Urothelium cell line (cell line): ENCODE data around the gene VSTM1.
"Not testable (repeated sequence)": the region's sequence is repeated elsewhere in the genome, so short reads cannot be mapped to it uniquely, and the experiment has no call there.

Experiments used
- DNase-seq: peaks from one replicate; pipeline ENCODE4 v3.0.0; 2011; ENCODE audit warnings: low spot score, mixed read lengths
- FAIRE-seq: peaks from 2 replicates; lab custom pipeline; 2011; peaks lifted over from hg19 to GRCh38; lab: Jason Lieb, UNC

Gene VSTM1

DNA sequence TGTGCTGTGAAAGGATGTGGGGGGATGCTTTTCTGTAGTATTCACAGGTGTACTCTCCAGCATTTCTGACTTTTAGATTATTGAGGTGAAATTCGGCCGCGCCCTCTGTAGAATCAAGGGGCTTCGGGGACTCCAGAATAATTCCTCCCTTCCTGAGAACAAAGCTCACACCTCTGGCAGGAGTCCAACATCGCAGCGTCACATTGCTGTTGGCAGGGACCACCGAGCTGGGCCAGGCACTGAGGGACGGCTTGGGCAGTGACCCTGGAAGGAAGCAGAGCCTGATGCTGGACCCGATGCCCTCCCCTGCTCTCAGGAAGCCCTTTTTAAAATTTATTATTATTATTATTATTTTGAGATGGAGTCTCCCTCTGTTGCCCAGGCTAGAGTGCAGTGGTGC lies 11.2 kb upstream of the VSTM1 start:
- no peak for FAIRE-seq

DNA sequence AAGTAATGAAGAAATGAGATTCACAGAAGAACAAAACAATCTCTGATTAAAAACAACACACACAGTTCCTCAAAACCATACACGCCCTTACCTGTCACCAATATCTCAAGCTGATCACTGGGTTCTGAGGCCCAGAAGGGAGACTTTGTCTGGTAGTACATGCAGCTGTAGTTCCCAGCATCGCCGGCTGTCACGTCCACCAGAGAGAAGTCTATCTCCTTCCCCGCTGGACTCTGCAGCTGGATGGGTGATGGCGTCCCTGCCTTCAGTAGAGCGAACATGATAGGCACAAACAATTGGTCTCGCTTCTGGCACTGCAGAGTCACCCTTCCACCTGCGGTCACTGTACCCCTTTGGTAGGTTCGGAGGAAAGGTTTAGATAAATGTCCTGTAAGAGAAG lies 10.1 kb upstream of the VSTM1 start:
- no peak for DNase-seq
- FAIRE-seq = no peak

More for the DNA sequence above, 11.2 kb upstream of the VSTM1 start:
- DNase-seq = no peak

DNA sequence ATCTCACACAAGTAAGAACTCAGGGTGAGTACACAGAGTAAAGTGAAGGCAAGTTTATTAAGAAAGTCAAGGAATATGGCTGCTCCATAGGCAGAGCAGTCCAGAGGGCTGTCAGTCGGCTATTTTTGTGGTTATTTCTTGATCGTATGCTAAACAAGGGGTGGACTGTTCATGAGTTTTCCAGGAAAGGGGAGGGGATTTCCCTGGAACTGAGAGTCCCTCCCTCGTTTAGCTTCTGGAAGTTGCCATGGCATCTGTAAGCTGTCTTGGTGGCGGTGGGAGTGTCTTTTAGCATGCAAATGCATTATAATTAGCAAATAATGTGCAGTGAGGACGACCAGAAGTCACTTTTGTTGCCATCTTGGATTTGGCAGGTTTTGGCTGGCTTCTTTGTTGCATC lies 5.8 kb upstream of the VSTM1 start:
- FAIRE-seq (no peak), DNase-seq (no peak)

DNA sequence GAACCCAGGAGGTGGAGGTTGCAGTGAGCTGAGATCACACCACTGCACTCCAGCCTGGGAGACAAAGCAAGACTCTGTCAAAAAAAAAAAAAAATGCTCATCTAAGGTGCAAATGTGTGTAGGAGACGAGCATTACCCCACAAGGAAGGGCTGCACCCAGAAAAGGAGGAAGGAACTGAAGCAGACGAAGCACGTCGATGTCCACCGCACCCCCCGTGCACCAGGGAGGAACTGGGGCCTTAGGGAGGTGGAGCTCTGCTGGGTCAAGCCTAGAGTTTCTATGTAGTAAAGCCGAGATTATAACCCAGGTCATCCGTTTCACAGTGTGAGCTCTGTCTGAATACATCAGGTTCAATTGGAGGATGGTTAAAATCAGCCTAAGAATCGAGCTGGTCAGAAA lies 1.1 kb downstream of the VSTM1 start:
- DNase-seq = no peak
- no peak for FAIRE-seq

DNA sequence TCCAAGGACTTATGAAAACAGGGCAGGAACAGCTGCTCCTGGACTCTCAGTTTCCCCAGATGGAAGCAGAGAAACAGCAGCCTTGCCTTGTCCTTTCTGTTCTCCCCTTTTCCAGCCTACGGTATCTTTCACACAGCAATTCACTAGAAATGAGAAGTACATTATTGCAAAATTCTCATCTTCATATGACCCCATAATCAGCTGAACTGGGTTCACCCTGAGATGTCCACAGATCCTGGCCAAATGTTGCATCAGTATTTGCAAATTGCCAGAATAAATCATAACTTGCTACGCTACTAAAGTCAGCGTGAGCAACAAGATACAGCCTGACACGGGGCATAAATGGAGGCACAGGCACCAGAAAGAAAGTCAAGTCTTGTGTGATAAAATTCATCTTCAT lies 16.1 kb downstream of the VSTM1 start:
- DNase-seq = no peak
- FAIRE-seq = no peak

DNA sequence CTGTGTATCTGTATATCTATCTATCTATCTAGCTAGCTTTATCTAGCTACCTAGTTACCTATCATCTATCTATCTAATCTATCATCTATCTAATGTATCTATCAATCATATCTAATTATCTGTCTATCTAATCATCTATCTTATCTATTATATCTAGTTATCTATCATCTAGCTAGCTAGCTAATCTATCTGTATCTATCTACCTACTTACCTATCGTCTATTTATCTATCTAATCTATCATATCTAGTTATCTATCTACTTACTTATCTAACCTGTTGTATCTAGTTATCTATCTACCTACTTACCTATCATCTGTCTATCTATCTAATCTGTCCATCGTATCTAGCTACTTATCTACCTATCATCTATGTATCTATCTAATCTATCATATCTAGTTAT lies 17.9 kb downstream of the VSTM1 start:
- DNase-seq (no peak), FAIRE-seq (no peak)

DNA sequence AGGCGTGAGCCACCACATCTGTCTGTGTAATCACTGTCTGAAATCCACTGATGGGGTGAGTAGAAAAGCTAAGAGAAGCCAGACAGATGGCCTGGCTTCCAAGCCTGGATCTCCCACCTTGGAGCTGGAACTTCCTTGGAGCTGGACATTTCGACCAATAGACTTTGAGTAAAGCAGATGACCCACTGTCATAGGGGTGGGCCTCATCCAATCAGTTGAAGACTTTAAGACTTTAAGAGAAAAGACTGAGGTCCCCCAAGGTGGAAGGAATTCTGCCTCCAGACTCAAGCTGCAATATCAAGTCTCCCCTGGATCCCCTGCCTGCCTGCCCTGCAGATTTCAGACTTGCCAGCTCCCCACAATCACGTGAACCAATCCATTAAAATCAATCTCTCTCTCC lies 20.7 kb downstream of the VSTM1 start:
- DNase-seq (no peak), FAIRE-seq (no peak)

DNA sequence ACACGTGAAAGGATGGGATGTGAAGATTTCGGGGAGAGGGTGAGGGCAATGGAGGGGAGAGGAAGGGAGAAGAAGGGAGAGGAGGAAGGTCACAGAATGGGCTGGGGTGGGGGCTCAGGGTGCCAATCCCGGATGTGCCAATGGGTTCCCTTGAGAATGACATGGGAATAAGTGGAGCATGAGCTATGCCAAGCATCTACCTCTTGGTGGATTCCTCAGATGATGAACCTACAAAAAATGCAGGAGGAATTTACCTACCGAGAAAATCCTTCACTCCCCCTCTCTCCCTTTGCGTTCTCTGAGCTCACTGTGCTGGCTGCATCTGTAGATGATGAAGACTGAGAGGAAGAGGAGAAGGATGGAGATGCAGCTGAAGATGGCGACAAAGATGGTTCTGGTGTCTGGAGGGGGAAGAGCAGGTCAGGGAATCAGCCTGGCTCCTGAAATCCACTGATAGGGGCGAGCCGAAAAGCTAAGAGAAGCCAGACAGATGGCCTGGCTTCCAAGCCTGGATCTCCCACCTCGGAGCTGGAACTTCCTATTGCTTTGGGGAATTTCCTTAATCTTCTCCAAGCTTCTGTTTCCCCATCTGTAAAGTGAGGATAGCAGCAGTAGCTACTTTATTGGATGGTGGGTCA lies 21.6 kb downstream of the VSTM1 start:
- DNase-seq (peak; percentile 76), FAIRE-seq (peak; percentile 89)

DNA sequence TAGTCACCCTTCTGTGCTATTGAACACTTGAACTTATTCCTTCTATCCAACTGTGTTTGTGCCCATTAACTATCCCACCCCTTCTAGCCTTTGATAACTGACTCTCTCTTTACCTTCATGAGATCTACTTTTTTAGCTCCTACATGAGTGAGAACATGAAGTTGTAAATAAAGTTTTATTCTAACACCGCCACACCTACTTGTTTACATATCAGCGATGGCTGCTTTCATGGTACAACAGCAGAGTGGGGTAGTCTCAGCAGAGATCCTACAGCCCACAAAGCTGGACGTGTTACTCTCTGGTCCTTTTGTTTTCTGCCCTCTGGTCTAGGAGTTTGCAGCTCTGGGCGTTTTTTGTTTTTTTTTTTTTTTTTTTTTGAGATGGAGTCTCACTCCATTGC lies 23.7 kb downstream of the VSTM1 start:
- no peak for FAIRE-seq
- no peak for DNase-seq

DNA sequence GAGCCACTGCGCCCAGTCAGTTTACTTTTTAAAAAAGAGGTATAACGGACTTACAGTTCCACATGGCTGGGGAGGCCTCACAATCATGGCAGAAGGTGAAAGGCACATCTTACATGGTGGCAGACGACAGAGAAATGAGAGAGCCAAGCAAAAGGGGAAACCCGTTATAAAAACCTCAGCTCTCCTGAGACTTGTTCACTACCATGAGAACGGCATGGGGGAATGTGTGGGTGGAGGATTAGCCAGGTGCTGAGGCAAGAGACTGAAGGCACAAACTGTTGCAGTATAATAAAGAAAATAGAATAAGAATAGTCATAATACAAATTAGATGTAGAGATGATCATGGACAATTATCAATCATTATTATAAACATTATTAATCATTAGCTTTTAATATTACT lies 27.2 kb downstream of the VSTM1 start:
- not testable (repeated sequence) for FAIRE-seq, DNase-seq

DNA sequence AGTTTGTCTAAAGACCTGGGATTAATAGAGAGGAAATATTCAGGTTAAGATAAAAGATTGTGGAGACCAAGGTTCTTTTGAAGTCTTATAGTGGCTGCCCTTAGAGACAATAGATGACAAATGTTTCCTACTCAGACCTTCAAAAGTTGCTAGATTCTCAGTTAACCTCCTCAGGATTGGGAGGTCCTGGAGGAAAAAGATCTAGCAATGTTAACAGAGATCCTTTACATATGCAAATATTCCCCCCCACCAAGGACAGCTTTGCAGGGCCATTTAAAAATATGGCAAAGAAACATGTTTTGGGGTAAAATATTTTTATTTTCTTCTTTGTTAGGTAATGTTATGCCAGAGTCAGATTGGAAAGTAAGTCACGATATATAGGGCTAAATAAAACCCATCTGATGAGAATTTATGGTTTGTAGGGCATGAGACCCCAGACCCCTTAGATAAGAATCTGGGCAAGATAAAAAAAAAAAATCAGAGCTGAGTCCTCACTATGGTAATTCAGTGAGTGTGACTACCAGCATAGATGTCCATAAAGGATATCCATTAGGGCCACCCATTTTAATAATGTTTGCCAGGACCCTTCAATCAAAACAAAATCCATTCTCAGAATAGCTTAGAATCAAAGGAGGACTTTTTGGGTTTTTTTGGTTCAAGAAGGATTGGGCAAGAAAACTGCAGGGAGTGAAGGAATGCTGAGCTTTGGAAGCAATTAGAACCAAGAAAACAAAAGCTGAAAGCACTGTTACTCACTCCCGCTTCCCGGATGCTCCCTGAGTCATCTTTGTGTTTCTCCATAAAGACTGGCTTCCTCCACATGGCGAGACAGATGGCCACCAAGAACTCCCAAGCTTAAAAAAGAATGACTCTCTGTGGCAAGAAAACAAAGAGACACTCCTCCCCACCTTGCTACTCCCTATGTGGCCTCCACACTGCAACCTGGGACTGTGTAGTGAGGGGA lies 28.2 kb downstream of the VSTM1 start:
- FAIRE-seq (no peak), DNase-seq (peak; percentile 67)

DNA sequence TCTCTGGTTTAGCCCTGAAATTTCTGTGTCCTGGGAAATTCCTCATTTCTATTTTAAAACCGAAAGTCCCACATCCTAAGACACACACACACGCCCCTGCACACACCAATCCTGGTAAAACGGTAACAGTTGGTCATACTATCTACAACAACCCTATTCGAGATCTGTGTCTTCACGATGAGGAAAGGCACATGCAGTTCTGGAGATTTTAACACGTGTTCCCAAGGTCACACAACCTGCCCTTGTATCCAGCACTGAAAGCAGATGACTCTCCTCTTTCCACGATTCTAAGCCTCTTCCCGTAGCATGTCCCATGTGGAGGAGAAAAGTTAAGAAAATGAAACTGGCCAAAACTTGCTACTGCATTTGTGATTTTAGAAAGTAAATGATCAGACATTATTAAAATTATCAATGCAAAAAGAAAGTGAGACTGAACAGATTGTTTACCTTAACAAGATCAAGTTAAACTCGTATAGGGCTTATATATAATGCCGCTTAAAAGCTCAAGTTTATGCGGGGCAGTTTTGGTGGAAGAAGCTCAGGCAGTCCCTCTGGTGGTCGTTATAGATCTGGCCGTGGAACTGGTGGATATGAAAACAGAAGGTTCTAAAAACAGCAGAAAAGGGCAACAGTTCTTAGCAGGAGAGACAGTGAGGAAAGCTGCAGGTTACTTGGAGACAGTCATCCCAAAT lies 32.7 kb downstream of the VSTM1 start:
- FAIRE-seq = no peak
- DNase-seq = peak; percentile 27

DNA sequence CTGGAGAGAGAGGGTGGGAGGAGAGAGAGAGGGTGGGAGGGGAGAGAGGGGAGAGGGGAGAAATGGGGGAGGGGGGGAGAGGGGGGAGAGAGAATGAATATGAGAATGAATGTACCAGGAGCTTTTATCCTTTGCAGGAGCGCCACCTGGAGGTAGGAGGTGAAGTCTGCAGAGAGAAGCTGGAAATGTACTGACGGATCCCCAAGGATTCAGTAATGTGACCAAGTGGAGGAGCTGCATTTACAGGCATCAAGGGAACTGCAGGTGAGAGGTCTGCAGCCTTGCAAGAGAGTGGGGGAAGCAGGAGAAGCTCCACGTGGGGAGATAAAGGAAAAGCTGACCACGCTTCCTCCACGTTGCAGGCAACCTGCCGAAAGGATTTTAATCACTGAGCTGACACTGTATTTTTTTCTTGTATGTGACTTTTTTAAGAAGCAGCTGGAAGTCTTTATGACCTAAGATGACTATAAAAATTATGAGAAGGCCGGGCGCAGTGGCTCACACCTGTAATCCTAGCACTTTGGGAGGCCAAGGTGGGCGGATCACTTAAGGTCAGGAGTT lies 33.7 kb downstream of the VSTM1 start:
- no peak for FAIRE-seq
- DNase-seq = peak; percentile 57

DNA sequence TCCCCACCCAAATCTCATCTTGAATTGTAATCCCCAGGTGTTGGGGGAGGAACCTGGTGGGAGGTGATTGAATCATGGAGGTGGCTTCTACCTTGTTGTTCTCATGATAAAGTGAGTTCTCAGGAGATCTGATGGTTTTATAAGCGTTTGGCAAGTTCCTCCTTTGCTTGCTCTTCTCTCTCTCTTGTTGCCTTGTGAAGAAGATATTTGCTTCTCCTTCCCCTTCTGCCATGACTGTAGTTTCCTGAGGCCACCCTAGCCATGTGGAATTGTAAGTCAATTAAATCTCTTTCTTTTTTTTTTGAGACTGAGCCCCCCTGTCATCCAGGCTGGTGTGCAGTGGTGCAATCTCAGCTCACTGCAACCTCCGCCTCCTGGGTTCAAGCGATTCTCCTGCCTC lies 34.4 kb downstream of the VSTM1 start:
- FAIRE-seq (no peak), DNase-seq (no peak)

DNA sequence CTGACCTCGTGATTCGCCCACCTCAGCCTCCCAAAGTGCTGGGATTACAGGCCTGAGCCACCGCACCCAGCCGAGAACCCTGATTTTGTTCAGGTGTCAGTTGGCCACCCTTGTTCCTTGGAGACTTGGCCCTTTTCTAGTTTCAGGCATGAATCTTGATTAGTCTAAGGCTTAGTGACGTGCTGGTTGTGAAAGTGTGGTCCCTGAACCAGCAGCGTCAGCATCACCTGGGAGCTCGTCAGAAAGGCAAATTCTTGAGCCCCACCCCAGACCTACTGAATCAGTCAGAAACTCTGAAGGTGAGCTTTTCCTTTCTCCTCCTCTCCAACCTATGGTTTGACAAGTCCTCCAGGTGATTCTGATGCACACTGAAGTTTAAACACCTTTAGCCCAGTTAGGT lies 37.0 kb downstream of the VSTM1 start:
- DNase-seq (no peak), FAIRE-seq (no peak)

DNA sequence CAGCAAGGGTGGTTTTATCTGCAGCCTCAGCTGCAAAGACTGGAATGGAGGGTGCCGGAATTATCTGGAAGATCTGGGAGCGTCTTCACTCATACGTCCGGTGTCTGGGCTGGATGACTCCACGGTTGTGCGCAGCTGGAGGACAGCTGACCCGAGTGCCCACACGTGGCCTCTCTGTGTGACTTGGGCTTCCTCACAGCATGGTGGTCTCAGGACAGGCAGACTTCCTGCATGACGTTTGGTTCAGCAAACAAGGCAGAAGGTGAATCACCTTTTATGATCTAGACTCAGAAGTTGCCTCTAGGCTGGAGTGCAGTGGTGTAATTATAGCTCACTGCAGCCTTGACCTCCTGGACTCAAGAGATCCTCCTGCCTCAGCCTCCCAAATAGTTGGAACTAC lies 39.0 kb downstream of the VSTM1 start:
- FAIRE-seq (no peak), DNase-seq (no peak)

DNA sequence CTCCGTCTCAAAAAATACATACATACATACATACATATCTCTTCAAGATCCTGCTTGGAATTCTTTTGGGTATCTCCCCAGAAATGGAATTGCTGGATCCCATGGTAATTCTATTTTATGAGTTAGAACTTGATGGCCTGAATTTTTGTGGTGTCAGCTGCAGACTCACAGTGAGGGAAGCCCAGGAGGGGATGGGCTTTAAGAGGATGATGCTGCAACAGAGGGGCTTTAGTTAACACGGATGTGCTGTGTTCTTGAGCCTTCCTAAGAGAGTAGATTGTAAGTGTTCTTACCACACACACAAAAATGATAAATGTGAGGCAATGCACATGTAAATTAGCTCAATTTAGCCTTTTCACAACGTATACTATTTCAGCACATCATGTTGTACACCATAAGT lies 40.5 kb downstream of the VSTM1 start:
- FAIRE-seq (no peak), DNase-seq (no peak)

DNA sequence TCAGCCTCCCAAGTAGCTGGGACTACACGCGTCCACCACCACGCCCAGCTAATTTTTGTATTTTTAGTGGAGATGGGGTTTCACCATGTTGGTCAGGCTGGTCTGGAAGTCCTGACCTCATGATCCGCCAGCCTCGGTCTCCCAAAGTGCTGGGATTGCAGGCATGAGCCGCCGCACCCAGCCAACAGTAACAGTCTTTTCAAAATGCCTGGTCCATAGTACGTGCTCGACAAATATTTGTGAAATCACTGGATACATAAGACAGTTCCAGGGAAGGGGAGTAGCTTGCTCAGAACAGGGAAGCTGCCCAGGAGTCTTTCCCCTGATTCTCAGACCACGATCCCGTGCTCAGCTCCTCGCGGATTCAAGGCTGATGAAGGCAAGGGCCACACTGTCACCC lies 41.8 kb downstream of the VSTM1 start:
- DNase-seq (no peak), FAIRE-seq (no peak)

DNA sequence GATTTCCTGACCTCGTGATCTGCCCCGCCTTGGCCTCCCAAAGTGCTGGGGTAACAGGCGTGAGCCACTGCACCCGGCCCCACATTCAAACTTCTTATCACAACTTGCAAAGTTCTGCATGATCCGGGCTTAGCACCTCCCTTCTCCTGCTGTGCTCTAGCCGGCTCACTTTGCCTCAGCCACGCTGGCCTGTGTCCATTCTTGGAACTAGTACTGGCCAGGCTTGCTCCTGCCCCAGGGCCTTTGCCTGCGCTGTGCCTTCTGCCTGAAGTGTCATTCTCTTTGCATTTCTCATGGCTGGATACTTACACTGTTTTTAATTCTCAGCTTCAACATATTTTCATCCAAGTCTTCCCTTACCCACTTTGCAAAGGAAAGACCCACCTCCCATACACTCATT lies 42.3 kb downstream of the VSTM1 start:
- DNase-seq (no peak), FAIRE-seq (no peak)

DNA sequence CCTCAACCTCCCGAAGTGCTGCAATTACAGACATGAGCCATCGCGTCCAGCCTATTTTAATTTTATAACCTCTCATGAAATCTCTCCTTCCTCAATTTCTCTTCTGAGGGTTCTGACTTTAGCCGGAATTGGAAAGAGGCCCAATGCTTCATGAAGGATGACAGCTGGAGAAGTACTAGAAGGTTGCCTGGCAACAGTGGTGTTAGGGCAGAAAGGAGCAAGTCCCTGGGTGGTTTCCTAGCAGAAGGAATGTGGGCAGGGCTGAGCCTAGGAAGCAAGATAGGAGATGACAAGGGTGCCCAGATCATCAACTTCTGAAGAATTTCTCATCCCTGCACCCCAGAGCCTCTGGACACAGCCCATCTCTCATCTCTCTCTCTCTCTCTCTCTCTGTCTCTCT lies 46.4 kb downstream of the VSTM1 start:
- FAIRE-seq (no peak), DNase-seq (peak; percentile 22)

DNA sequence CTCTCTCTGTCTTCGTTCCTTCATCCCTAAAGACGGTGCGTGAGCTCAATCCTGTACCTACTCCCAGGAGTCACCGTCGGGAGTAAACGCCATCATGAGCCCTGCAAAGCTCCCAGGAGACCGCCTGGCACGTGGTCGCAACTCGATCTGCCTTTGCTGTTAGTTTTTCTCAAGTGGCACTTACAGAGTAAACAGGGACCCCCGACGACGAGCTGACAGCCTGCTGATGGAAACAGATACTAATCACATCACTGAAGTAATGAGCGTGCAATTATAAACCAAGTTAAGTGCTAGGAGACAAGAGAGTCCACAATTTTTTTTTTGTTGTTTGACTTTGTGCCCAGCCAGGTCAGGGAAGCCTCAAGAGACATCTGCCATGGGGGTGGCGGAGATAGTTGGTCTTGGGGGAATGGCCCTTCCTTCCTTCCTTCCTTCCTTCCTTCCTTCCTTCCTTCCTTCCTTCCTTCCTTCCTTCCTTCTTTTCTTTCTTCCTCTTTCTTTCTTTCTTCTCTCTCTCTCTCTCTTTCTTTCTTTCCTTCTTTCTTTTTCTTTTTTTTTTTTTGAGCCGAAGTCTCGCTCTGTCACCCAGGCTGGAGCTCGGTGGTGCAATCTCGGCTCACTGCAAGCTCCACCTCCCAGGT lies 48.7 kb downstream of the VSTM1 start:
- DNase-seq = no peak
- no peak for FAIRE-seq
